ENCODE data around the gene WDR64.

WDR64 gene

GRCh38 chr1:241846375-241846774 lies 194.3 kb downstream of the WDR64 start:
- no peak for FAIRE-seq

- no peak for FAIRE-seq
These were observed 194.9 kb downstream of the WDR64 start for GRCh38 chr1:241846862-241847539.

- FAIRE-seq = no peak
These were observed 195.4 kb downstream of the WDR64 start for GRCh38 chr1:241847540-241847795.

- peak; percentile 88 for FAIRE-seq
These were observed 196.0 kb downstream of the WDR64 start, which contains the start of gene EXO1 for GRCh38 chr1:241847796-241848685. Gene EXO1, plus strand, starts transcription at chr1:241848204. Its CDS starts 2,222 bp downstream, at chr1:241850426.

- FAIRE-seq = no peak
These were observed 196.7 kb downstream of the WDR64 start for GRCh38 chr1:241848686-241849344.

GRCh38 chr1:241849345-241849695 lies 197.2 kb downstream of the WDR64 start:
- no peak for FAIRE-seq
